RWPE2 (cell line): ENCODE measurements around the gene MYBPC2.

Experiments
- ATAC-seq: fragments of 200-7000 bp; cut with Tn5 transposase; 3 replicates; pipeline ENCODE4 v1.9.1; 2021; ENCODE audit warnings: low read depth
- DNase-seq: peaks from one replicate; pipeline ENCODE4 v3.0.0-alpha.2; 2020; ENCODE audit warnings: low spot score
- H3K27ac ChIP-seq: fragments of 450-650 bp; 2 replicates; pipeline ENCODE4 v1.5.1; 2017; ENCODE audit warnings: mild to moderate bottlenecking; ENCODE audit not compliant: poor library complexity, severe bottlenecking
- H3K27me3 ChIP-seq: fragments of 250-450 bp; sonication (Bioruptor Pico); 2 replicates; pipeline ENCODE4 v1.5.1; 2021; ENCODE audit warnings: mild to moderate bottlenecking, moderate library complexity; ENCODE audit not compliant: insufficient read depth, poor library complexity, severe bottlenecking
- H3K36me3 ChIP-seq: fragments of 250-450 bp; sonication (Bioruptor Pico); 2 replicates; pipeline ENCODE4 v1.5.1; 2020; ENCODE audit warnings: low read depth, mild to moderate bottlenecking, moderate library complexity
- H3K4me1 ChIP-seq: fragments of 250-450 bp; sonication (Bioruptor Pico); 2 replicates; pipeline ENCODE4 v1.5.1; 2021; ENCODE audit warnings: mild to moderate bottlenecking, moderate library complexity; ENCODE audit not compliant: insufficient read depth, poor library complexity, severe bottlenecking
- H3K4me3 ChIP-seq: fragments of 250-450 bp; sonication (Bioruptor Pico); 2 replicates; pipeline ENCODE4 v1.5.1; 2021; ENCODE audit warnings: mild to moderate bottlenecking, moderate library complexity; ENCODE audit not compliant: severe bottlenecking
- H3K9me3 ChIP-seq: fragments of 250-450 bp; sonication (Bioruptor Pico); 2 replicates; pipeline ENCODE4 v1.5.1; 2021; ENCODE audit warnings: mild to moderate bottlenecking, moderate library complexity; ENCODE audit not compliant: severe bottlenecking
- TF ChIP-seq, protein P1 (sequence below): fragments of 450-650 bp; IDR thresholded peaks from one replicate; pipeline ENCODE4 v1.5.1; 2017; ENCODE audit warnings: mild to moderate bottlenecking, moderate library complexity; ENCODE audit not compliant: poor library complexity, severe bottlenecking

Gene MYBPC2

GRCh38 chr19:50419580-50420035 is 13.1 kb upstream of the MYBPC2 start:
- Histone ChIP-seq H3K4me1 (no peaks in the 10 kb centered on the region), H3K9me3 (no peaks in the 10 kb centered on the region), H3K4me3 (no peak overlapping the region), H3K27ac (no peak overlapping the region), H3K36me3 (peaks cover 4% of the 10 kb centered on the region; the same call in 1 of the 2 replicates), H3K27me3 (peaks cover 17% of the 10 kb centered on the region)
- no peak for ATAC-seq
- no peak for DNase-seq
- TF ChIP-seq, protein P1, sequence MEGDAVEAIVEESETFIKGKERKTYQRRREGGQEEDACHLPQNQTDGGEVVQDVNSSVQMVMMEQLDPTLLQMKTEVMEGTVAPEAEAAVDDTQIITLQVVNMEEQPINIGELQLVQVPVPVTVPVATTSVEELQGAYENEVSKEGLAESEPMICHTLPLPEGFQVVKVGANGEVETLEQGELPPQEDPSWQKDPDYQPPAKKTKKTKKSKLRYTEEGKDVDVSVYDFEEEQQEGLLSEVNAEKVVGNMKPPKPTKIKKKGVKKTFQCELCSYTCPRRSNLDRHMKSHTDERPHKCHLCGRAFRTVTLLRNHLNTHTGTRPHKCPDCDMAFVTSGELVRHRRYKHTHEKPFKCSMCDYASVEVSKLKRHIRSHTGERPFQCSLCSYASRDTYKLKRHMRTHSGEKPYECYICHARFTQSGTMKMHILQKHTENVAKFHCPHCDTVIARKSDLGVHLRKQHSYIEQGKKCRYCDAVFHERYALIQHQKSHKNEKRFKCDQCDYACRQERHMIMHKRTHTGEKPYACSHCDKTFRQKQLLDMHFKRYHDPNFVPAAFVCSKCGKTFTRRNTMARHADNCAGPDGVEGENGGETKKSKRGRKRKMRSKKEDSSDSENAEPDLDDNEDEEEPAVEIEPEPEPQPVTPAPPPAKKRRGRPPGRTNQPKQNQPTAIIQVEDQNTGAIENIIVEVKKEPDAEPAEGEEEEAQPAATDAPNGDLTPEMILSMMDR: no peak

GRCh38 chr19:50420127-50420526 is 12.6 kb upstream of the MYBPC2 start:
- ATAC-seq (no peak), DNase-seq (no peak)
- H3K36me3 ChIP-seq: peaks cover 2% of the 10 kb centered on the region; the same call in 1 of the 2 replicates
- H3K4me3 ChIP-seq: no peak overlapping the region
- no peak overlapping the region for H3K27ac ChIP-seq
- TF ChIP-seq, protein P1: no peak
- H3K27me3 ChIP-seq: peaks cover 17% of the 10 kb centered on the region
- no peaks in the 10 kb centered on the region for H3K4me1 ChIP-seq
- H3K9me3 ChIP-seq: no peaks in the 10 kb centered on the region

- DNase-seq: no peak
- no peaks in the 10 kb centered on the region for H3K36me3 ChIP-seq
- peaks cover 17% of the 10 kb centered on the region for H3K27me3 ChIP-seq
- H3K9me3 ChIP-seq: no peaks in the 10 kb centered on the region
- H3K4me3 ChIP-seq: no peak overlapping the region
- ATAC-seq: no peak
- H3K4me1 ChIP-seq: no peaks in the 10 kb centered on the region
- TF ChIP-seq, protein P1: no peak
- H3K27ac ChIP-seq: no peak overlapping the region
Measured at GRCh38 chr19:50420808-50421207, 11.9 kb upstream of the MYBPC2 start.

GRCh38 chr19:50422397-50423278 is 10.1 kb upstream of the MYBPC2 start:
- DNase-seq (no peak), ATAC-seq (no peak)
- no peak overlapping the region for H3K4me3 ChIP-seq
- no peak overlapping the region for H3K27ac ChIP-seq
- no peaks in the 10 kb centered on the region for H3K9me3 ChIP-seq
- H3K4me1 ChIP-seq: no peaks in the 10 kb centered on the region
- H3K27me3 ChIP-seq: peaks cover 17% of the 10 kb centered on the region
- H3K36me3 ChIP-seq: no peaks in the 10 kb centered on the region
- TF ChIP-seq, protein P1: no peak
